OCI-LY7 (cell line): Measurements from ENCODE around the gene MED22.

Experiments
- EZH2phosphoT487 ChIP-seq: fragments of 200-600 bp; sonication (generic); IDR thresholded peaks from 2 replicates; pipeline ENCODE4 v1.6.1; 2018; ENCODE audit warnings: low read depth, borderline replicate concordance, mild to moderate bottlenecking, mixed run types, antibody characterized with exemption, low read length, moderate library complexity, mixed read lengths
- TF ChIP-seq, protein P1 (sequence below): fragments of 200-600 bp; sonication (generic); conservative IDR thresholded peaks from 2 replicates; pipeline ENCODE4 v1.5.1; 2014; ENCODE audit warnings: mild to moderate bottlenecking, antibody characterized with exemption, low read length, moderate library complexity, mixed read lengths

DNA sequence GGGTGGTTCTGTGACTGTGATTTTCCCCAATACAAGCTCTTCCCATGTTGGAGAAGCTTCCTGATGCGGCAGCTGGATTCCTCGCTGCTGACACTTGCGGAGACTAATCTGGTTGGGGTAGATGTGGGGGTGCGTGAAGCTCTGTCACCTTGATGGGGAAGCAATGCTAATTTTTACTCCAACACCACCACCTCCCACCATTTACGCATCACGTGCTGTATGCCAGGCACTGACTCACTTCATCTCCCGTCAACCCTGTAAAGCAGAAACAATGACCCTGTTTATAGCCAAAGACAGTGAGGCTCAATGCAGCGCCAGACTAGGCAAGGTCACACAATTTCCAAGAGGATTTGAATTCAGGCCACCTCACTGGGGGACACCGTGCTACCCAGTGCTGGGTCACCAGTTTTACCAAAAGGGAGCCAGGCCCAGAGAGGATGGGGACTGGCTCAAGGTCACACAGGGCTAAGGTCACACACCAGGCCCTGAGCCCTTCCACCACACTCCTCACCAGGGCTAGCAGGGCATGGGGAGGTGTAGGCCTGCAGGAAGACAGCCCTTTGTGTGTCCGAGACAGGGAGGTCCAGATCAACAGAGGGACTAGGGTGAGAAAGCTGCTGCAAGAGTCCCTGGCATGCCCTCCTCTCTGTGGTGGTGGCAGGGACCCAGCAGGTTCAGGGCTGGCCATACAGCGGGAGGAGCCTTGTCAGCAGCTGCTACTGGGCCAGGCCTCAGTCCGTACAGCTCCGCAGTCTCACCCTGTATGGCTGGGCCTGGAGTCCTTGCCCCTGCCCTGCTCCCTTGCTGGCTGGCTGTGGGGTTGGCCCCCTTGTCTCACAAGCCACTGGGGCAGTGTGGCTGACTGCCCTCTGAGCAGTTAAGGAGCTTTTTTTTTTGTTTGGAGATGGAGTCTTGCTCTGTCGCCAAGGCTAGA lies 31.5 kb upstream of the MED22 start:
- no peak for TF ChIP-seq EZH2phosphoT487
- TF ChIP-seq, protein P1, sequence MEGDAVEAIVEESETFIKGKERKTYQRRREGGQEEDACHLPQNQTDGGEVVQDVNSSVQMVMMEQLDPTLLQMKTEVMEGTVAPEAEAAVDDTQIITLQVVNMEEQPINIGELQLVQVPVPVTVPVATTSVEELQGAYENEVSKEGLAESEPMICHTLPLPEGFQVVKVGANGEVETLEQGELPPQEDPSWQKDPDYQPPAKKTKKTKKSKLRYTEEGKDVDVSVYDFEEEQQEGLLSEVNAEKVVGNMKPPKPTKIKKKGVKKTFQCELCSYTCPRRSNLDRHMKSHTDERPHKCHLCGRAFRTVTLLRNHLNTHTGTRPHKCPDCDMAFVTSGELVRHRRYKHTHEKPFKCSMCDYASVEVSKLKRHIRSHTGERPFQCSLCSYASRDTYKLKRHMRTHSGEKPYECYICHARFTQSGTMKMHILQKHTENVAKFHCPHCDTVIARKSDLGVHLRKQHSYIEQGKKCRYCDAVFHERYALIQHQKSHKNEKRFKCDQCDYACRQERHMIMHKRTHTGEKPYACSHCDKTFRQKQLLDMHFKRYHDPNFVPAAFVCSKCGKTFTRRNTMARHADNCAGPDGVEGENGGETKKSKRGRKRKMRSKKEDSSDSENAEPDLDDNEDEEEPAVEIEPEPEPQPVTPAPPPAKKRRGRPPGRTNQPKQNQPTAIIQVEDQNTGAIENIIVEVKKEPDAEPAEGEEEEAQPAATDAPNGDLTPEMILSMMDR = no peak
